HG03039 (cell line): ENCODE measurements around the gene TCEAL1.
"Not testable (repeated sequence)": the region's sequence is repeated elsewhere in the genome, so short reads cannot be mapped to it uniquely, and the experiment has no call there.

Experiments used
- ATAC-seq: cut with Tn5 transposase; IDR thresholded peaks from one replicate; pipeline ENCODE4 v1.9.1; 2021; ENCODE audit warnings: mild to moderate bottlenecking, moderate library complexity; ENCODE audit not compliant: unreplicated experiment

Gene TCEAL1

DNA sequence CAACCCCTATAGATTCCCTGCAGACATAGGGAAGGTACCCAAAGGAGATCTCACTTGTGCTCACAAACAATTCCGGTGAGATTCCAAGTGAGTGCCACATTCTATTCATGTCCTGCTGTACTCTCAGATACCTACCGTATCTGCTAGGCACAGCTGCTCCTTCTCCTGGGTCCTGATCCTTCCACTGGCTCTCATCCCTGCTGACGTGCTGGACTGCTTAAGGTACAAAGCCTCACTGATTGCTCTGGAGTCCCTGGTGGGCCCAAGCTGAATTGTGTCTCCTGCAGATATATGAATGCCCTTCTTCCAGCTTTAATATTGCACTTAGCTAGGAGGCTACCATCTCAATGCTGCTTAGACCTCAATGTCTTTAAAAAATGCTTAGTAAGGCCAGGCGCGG, 2.4 kb downstream of the TCEAL1 start:
- no peak for ATAC-seq

GRCh38 chrX:103635436-103635835, 6.7 kb downstream of the TCEAL1 start:
- ATAC-seq, result no peak

GRCh38 chrX:103637604-103638338, 9.0 kb downstream of the TCEAL1 start:
- no peak for ATAC-seq

- ATAC-seq, result not testable (repeated sequence)
These were observed 9.9 kb downstream of the TCEAL1 start for GRCh38 chrX:103638479-103639346.

DNA sequence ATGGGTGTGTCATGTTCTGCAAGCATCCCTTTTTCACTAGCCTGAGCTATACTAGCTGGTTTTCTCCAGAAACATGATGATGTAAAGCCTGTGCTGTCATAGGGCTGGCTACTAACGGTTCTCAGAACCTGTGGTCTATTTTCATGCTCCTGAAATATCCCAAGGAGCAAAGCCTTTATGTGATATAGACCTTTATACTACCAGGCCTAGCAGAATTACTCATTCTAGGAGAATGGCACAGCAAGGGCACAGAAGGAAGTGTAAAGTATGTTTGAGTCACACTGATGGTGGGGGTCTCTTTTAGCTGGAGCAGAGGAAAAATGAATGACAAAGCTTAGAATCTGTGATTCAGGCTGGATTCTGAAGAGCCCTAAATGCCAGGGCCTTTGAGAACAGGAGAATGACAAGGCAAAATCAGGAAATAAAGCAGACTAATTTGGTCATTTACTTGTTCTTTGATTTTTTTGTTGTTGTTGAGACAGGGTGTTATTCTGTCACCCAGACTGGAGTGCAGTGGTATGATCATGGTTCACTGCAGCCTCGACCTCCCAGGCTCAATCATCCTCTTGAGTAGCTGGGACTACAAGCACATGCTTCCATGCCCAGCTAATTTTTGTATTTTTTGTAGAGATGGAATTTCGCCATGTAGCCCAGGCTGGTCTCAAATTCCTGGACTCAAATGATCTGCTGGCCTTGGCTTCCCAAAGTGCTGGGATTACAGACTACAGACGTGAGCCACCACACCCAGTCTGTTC, 11.8 kb downstream of the TCEAL1 start:
- no peak for ATAC-seq

- ATAC-seq, result no peak
These were observed 15.3 kb downstream of the TCEAL1 start for GRCh38 chrX:103644125-103644524.

GRCh38 chrX:103647630-103648029, 18.9 kb downstream of the TCEAL1 start:
- no peak for ATAC-seq

- no peak for ATAC-seq
These were observed 22.5 kb downstream of the TCEAL1 start for GRCh38 chrX:103651151-103651773.

DNA sequence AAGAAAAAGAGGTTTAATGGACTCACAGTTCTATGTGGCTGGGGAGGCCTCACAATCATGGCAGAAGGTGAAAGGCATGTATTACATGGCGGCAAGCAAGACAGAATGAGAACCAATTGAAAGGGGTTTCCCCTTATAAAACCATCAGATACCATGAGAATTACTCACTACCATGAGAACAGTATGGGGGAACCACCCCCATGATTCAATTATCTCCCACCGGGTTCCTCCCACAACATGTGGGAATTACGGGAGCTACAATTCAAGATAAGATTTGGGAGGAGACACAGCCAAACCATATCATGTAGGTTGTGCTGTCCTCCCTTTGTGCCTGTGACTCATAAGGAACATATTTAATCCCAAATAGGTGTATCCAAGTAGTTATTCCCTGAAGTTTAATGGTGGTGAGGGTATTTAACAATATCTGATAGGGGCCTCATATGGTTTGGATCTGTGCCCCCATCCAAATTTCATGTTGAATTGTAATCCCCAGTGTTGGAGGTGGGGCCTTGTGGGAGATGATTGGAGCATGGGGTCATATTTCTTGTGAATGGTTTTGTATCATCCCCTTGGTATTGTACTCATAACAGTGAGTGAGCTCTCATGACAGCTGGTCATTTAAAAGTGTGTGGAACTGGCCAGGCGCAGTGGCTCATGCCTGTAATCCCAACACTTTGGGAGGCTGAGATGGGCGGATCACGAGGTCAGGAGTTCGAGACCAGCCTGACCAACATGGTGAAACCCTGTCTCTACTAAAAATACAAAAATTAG, 26.6 kb downstream of the TCEAL1 start:
- ATAC-seq, result not testable (repeated sequence)

DNA sequence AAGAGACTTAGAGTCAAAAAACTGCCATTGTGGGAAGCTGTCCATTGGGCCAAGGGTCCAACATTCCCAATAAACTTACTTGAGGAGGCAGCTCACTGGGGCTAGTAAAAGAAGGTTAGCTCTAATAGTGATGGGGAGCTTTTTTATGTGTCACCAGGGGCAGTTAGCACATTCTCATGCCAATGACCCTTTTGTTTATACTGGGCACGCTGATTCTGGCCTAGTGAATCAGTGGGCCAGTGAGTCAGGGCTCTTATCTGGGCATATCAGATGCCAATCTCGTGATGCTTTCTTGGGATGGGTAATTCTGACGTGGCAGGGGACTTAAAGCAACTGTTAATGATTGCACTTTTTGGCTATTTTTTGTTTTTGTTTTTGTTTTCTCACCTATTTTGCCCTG, 27.8 kb downstream of the TCEAL1 start:
- no peak for ATAC-seq

GRCh38 chrX:103657066-103657465, 28.3 kb downstream of the TCEAL1 start:
- not testable (repeated sequence) for ATAC-seq

DNA sequence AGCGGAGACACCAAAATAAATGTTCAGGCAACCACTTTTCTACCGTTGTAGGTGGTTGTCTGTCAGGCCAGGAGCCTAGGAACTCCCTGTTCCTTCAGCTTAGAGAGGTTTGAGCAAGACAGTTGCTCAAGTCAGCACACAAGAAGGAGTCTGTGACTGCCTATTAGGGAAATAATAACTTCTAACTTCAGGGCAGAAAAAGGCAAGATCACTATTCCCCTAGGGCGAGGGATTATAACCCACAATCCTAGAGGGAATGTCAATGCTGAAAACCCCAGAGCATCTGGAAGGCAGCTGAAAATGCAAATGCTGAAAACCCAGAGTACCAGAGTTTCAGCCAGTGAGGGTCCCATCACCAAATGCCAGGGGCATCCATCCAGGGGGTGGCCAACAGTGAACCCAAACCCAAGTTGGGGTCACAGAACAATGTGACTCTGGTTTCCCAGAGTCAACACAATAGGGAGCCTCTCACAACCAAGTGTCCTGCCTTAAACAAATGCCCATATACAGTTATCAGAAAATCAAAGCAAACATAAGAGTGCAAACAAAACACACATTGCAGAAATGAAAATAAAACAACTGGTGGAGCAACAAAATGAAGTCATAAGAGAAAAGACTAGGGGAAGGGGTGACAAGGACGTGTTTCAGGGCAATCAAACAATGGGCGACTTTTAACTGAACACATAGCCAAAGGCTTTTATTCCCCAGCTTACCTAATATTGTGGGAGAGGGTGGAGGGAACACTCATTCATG, 30.1 kb downstream of the TCEAL1 start:
- ATAC-seq, result no peak

DNA sequence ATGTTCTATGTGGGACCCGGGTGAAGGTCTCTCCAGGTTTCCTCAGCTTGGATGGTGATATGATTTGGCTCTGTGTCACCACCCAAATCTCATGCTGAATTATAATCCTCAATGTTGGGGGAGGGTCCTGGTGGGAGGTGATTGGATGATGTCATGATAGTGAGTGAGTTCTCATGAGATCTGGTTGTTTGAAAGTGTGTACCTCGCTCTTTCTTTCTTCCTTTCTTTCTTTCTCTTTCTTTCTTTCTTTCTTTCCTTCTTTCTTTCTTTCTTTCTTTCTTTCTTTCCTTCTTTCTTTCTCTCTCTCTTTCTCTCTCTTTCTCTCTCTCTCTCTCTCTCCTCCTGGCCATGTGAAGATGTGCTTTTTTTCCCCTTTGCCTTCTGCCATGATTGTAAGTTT, 30.7 kb downstream of the TCEAL1 start:
- ATAC-seq, result not testable (repeated sequence)

GRCh38 chrX:103663981-103664762, 35.4 kb downstream of the TCEAL1 start:
- no peak for ATAC-seq

GRCh38 chrX:103666202-103667107, 37.7 kb downstream of the TCEAL1 start:
- no peak for ATAC-seq

- no peak for ATAC-seq
These were observed 41.0 kb downstream of the TCEAL1 start for GRCh38 chrX:103669745-103670144.

DNA sequence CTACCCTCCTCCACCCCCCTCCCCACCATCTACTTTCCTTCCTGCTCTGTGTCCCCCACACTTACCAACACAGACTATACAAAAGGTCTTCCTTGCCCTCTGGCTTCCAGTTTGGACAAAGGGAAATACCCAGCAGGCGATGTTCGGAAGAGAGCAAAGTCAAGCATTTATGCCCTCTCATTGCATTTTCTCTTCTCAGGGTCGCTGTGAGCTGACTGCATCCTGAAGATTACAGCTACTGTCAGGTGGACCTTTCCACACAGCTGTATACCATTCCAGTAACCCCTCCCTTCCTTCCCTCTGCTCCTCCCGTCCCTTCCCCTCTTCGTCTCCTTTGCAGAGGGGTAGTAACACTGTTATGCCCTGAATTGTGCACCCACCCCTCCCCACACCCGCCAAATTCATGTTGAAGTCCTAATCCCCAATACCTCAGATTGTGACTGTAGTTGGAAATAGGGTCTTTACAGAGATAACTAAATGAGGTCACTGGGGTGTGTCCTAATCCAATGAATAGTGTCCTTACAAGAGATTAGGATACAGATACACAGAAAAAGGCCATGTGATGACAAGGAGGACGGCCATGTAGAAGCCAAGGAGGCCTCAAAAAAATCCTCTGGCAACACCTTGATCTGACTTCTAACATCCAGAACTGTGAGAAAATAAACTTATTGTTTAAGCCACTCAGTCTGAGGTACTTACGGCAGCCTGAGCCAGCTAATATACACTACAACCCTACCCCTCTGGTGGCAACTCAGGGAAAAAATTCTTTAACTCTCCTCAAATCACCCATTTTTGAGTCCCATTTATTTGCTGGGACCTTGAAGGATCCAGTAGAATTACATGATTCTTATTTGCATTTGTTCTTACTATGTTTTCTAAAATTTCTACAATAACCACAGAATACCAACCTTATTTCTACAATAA, 46.0 kb downstream of the TCEAL1 start:
- no peak for ATAC-seq
